HG02759 (cell line): ENCODE results near the gene IMPG1.
"Not testable (repeated sequence)": the region's sequence is repeated elsewhere in the genome, so short reads cannot be mapped to it uniquely, and the experiment has no call there.

Experiments
- ATAC-seq: cut with Tn5 transposase; IDR thresholded peaks from one replicate; pipeline ENCODE4 v1.9.1; 2021; ENCODE audit warnings: mild to moderate bottlenecking, moderate library complexity; ENCODE audit not compliant: unreplicated experiment

IMPG1 gene

GRCh38 chr6:75947935-75948334, 124.5 kb downstream of the IMPG1 start:
- no peak for ATAC-seq

- ATAC-seq, result peak; percentile 69
Measured at GRCh38 chr6:75946146-75946831, 126.2 kb downstream of the IMPG1 start.

GRCh38 chr6:75943381-75943780, 129.1 kb downstream of the IMPG1 start:
- no peak for ATAC-seq

- ATAC-seq, result no peak
Measured at GRCh38 chr6:75941509-75941908, 131.0 kb downstream of the IMPG1 start.

GRCh38 chr6:75940564-75940963, 131.9 kb downstream of the IMPG1 start:
- no peak for ATAC-seq

- ATAC-seq, result no peak
Measured at GRCh38 chr6:75937846-75938245, 134.6 kb downstream of the IMPG1 start.

GRCh38 chr6:75936682-75937081, 135.8 kb downstream of the IMPG1 start:
- no peak for ATAC-seq

GRCh38 chr6:75935473-75935793, 137.0 kb downstream of the IMPG1 start:
- peak; percentile 28 for ATAC-seq

GRCh38 chr6:75934643-75935472, 137.6 kb downstream of the IMPG1 start:
- peak; percentile 82 for ATAC-seq

- no peak for ATAC-seq
Measured at GRCh38 chr6:75933387-75933975, 139.0 kb downstream of the IMPG1 start.

GRCh38 chr6:75932067-75932466, 140.4 kb downstream of the IMPG1 start:
- ATAC-seq, result peak; percentile 43

- no peak for ATAC-seq
Measured at GRCh38 chr6:75931011-75931680, 141.3 kb downstream of the IMPG1 start.

- peak; percentile 44 for ATAC-seq
Measured at GRCh38 chr6:75926293-75927168, 145.9 kb downstream of the IMPG1 start.

- ATAC-seq, result no peak
Measured at GRCh38 chr6:75922226-75922625, 150.2 kb downstream of the IMPG1 start.

GRCh38 chr6:75913040-75913439, 159.4 kb downstream of the IMPG1 start:
- ATAC-seq, result no peak

GRCh38 chr6:75907444-75907843, 165.0 kb downstream of the IMPG1 start:
- no peak for ATAC-seq

- no peak for ATAC-seq
Measured at GRCh38 chr6:75906871-75907270, 165.6 kb downstream of the IMPG1 start.

- ATAC-seq, result not testable (repeated sequence)
Measured at GRCh38 chr6:75905129-75905528, 167.3 kb downstream of the IMPG1 start.

GRCh38 chr6:75900216-75900615, 172.2 kb downstream of the IMPG1 start:
- not testable (repeated sequence) for ATAC-seq

GRCh38 chr6:75896526-75896925, 175.9 kb downstream of the IMPG1 start:
- no peak for ATAC-seq

- peak; percentile 21 for ATAC-seq
Measured at GRCh38 chr6:75893776-75894152, 178.7 kb downstream of the IMPG1 start.
